Skeletal muscle satellite cell (primary cell): ENCODE results near the gene OR5H1. TPM values are rescaled to one million over a fixed set of nuclear protein-coding genes. Genes with fewer than 3 reads are reported as not detected.
"Not testable (repeated sequence)": the region's sequence is repeated elsewhere in the genome, so short reads cannot be mapped to it uniquely, and the experiment has no call there.

Experiments
- H3K27me3 ChIP-seq: 2 replicates; pipeline ENCODE4 v1.7.0; 2013; ENCODE audit warnings: low read length; ENCODE audit not compliant: control insufficient read depth, insufficient read depth
- H3K36me3 ChIP-seq: 2 replicates; pipeline ENCODE4 v1.7.0; 2013; ENCODE audit warnings: mild to moderate bottlenecking, control low read depth, low read length; ENCODE audit not compliant: insufficient read depth
- H3K4me1 ChIP-seq: 2 replicates; pipeline ENCODE4 v1.7.0; 2013; ENCODE audit warnings: low read length; ENCODE audit not compliant: control insufficient read depth, insufficient read depth
- H3K4me2 ChIP-seq: 2 replicates; pipeline ENCODE4 v1.7.0; 2013; ENCODE audit warnings: mild to moderate bottlenecking, low read length
- H3K4me3 ChIP-seq: 2 replicates; pipeline ENCODE4 v1.7.0; 2013; ENCODE audit warnings: low read length
- H3K9ac ChIP-seq: 2 replicates; pipeline ENCODE4 v1.7.0; 2013; ENCODE audit warnings: mild to moderate bottlenecking, low read depth, low read length, moderate library complexity
- H3K9me3 ChIP-seq: replicated peaks from 2 replicates; pipeline ENCODE4 v1.7.0; 2013; ENCODE audit warnings: mild to moderate bottlenecking, control low read depth, low read length
- total RNA-seq: library from RNA; depleted of rRNA; stranded (reverse); fragments of >200 nt; gene quantifications from 2 replicates; pipeline ENCODE4 v1.2.3, GENCODE V29; 2012; rRNA removed

Gene OR5H1
- total RNA-seq: not detected in 2 replicates

DNA sequence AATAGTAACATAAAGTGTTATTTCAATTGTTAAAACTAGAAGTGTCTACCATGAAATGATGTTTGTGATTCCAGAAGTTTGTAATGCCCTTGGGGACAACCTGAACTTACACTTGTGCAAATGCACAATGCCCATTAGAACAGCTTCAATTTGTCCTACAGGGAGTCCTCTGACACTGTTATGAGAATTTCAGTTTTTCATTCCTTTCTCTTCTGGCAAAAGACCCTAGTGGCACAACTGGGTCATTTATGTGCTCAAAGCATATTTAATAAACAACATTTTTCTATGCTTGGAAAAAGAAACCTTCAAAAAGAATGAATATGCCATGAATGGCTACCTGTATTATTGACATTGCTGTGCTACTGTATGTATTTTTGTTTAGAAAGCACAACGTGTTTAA, at the start of gene OR5H1:
Gene OR5H1 (plus strand): TSS at position 301 of the 400 bp plus-strand sequence. CDS start 1,977 bp downstream, outside the sequence.
- no peak within 1 kb of the TSS for H3K4me2 ChIP-seq

GRCh38 chr3:98086873-98087272, 43.6 kb upstream of the OR5H1 start, which contains the start of gene OR5AC2:
Gene OR5AC2 (plus strand): TSS chr3:98087173. CDS start chr3:98087173, 0 bp downstream.
- Histone ChIP-seq H3K27me3 (no peaks in the 10 kb centered on the region), H3K4me2 (no peak within 1 kb of the TSS)

More for the DNA sequence above, at the start of gene OR5H1:
- H3K36me3 ChIP-seq: no peaks in the 10 kb centered on the region
- H3K4me3 ChIP-seq: no peak within 1 kb of the TSS
- H3K4me1 ChIP-seq: no peaks in the 10 kb centered on the region
- no peak within 1 kb of the TSS for H3K9ac ChIP-seq
- no peaks in the 10 kb centered on the region for H3K9me3 ChIP-seq
- no peaks in the 10 kb centered on the region for H3K27me3 ChIP-seq

DNA sequence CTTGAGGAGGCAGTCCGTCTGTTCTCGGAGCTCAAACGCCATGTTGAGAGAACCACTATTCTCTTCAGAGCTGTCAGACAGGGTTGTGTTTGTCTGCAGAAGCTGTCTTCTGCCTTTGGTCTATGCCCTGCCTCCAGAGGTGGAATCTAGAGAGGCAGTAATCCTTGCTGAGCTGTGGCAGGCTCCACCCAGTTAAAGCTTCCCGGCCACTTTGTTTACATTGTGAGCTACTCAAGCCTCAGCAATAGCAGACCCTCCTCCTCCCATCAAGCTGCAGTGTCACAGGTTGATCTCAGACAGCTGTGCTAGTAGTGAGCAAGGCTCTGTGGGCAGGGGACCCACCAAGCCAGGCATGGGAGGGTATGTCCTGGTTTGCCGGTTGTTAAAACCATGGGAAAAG, 34.6 kb upstream of the OR5H1 start:
- no peak overlapping the region for H3K4me3 ChIP-seq
- no peaks in the 10 kb centered on the region for H3K27me3 ChIP-seq
- H3K4me2 ChIP-seq: no peak overlapping the region
- H3K9ac ChIP-seq: no peak overlapping the region
- no peaks in the 10 kb centered on the region for H3K4me1 ChIP-seq
- no peaks in the 10 kb centered on the region for H3K9me3 ChIP-seq
- H3K36me3 ChIP-seq: no peaks in the 10 kb centered on the region

More at GRCh38 chr3:98086873-98087272, 43.6 kb upstream of the OR5H1 start, which contains the start of gene OR5AC2:
- Histone ChIP-seq H3K9ac (no peak within 1 kb of the TSS), H3K9me3 (no peaks in the 10 kb centered on the region), H3K4me3 (no peak within 1 kb of the TSS), H3K36me3 (no peaks in the 10 kb centered on the region), H3K4me1 (no peaks in the 10 kb centered on the region)

GRCh38 chr3:98099848-98100247, 30.7 kb upstream of the OR5H1 start:
- H3K36me3 ChIP-seq: no peaks in the 10 kb centered on the region
- no peaks in the 10 kb centered on the region for H3K27me3 ChIP-seq
- no peaks in the 10 kb centered on the region for H3K9me3 ChIP-seq
- H3K9ac ChIP-seq: no peak overlapping the region
- H3K4me2 ChIP-seq: no peak overlapping the region
- H3K4me3 ChIP-seq: no peak overlapping the region
- no peaks in the 10 kb centered on the region for H3K4me1 ChIP-seq

DNA sequence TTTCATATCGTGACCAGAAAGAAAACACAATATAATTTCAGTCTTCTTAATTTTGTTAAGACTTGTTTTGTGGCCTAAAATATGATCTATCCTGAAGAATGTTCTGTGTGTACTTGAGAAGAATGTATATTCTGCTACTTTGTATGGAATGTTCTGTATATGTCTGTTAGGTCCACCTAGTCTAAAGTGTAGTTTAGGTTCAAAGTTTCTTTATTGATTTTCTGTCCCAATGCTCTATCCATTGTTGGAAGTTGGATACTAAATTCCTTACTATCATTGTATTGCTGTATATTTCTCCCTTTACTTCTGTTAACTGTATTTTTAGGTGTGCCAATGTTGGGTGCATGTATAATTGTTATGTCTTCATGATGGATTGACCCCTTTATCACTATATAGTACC, 22.4 kb upstream of the OR5H1 start:
- H3K9ac ChIP-seq: no peak overlapping the region
- no peak overlapping the region for H3K4me2 ChIP-seq
- H3K36me3 ChIP-seq: no peaks in the 10 kb centered on the region
- no peaks in the 10 kb centered on the region for H3K4me1 ChIP-seq
- no peaks in the 10 kb centered on the region for H3K9me3 ChIP-seq
- no peaks in the 10 kb centered on the region for H3K27me3 ChIP-seq
- H3K4me3 ChIP-seq: no peak overlapping the region

GRCh38 chr3:98109807-98110549, 20.5 kb upstream of the OR5H1 start:
- no peaks in the 10 kb centered on the region for H3K36me3 ChIP-seq
- no peak overlapping the region for H3K4me3 ChIP-seq
- no peaks in the 10 kb centered on the region for H3K9me3 ChIP-seq
- H3K4me2 ChIP-seq: no peak overlapping the region
- no peaks in the 10 kb centered on the region for H3K4me1 ChIP-seq
- H3K27me3 ChIP-seq: no peaks in the 10 kb centered on the region
- no peak overlapping the region for H3K9ac ChIP-seq

- Histone ChIP-seq H3K27me3 (no peaks in the 10 kb centered on the region), H3K4me2 (no peak overlapping the region), H3K9ac (no peak overlapping the region), H3K9me3 (no peaks in the 10 kb centered on the region), H3K4me3 (no peak overlapping the region), H3K4me1 (no peaks in the 10 kb centered on the region), H3K36me3 (no peaks in the 10 kb centered on the region)
Observed at GRCh38 chr3:98110550-98110908, 20.0 kb upstream of the OR5H1 start.

DNA sequence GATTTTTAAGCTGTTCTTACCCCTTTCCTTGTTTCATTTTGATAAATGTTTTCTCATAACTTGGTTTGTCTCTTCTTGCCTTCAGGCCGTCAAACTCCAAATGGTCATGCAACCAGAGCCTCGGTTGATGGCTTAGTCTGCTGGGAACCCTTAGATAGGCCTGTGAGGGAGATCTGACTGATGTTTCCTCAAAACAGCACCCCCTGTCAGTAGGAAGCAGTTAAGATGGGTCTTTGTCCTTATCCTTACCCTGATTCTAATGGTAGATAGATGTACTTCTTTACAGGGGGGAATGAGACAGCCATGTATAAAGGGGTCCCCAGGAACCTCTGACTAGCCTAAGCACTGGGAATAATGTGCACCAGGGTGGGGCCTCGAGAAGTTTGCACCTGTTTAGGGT, 16.3 kb upstream of the OR5H1 start:
- no peak overlapping the region for H3K9ac ChIP-seq
- H3K27me3 ChIP-seq: no peaks in the 10 kb centered on the region
- H3K4me1 ChIP-seq: no peaks in the 10 kb centered on the region
- no peaks in the 10 kb centered on the region for H3K36me3 ChIP-seq
- no peak overlapping the region for H3K4me3 ChIP-seq
- H3K4me2 ChIP-seq: no peak overlapping the region
- no peaks in the 10 kb centered on the region for H3K9me3 ChIP-seq

DNA sequence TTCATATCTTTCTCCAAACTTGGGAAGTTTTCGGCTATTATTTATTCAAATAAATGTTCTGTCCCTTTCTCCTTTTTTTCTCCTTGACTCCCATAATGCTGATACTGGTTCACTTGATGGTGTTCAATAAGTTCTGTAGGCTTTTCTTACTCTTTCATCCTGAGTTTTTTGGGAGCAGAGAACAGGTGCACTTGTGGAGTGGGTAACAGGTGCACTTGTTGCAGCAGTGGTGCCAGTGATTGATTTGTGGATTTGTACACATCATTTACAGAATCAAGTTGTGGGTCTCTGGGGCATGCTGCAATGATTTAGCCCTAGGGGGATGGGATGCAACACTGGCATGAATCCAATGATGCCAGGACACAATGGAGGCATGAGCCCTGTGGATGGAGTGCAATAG, 14.8 kb upstream of the OR5H1 start:
- H3K4me3 ChIP-seq: no peak overlapping the region
- H3K9me3 ChIP-seq: no peaks in the 10 kb centered on the region
- no peak overlapping the region for H3K4me2 ChIP-seq
- no peaks in the 10 kb centered on the region for H3K27me3 ChIP-seq
- no peak overlapping the region for H3K9ac ChIP-seq
- H3K36me3 ChIP-seq: no peaks in the 10 kb centered on the region
- no peaks in the 10 kb centered on the region for H3K4me1 ChIP-seq

DNA sequence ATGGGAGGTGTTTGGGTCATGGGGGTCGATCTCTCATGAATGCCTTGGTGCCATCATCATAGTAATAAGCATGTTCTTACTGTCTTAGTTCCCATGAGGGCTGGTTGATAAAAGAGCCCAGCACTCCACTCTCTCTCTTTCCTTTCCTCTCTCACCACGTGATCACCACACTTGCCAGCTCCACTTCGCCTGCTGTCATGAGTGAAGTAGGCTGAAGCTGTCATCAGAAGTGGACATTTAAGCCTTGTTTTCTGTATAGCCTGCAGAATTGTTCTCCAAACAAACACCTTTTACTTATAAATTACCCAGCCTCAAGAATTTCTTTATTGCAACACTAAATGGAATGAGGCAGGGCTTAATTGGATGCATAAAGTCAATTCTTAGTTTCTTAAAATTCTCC, 6.1 kb downstream of the OR5H1 start:
- no peaks in the 10 kb centered on the region for H3K36me3 ChIP-seq
- no peak overlapping the region for H3K9ac ChIP-seq
- no peaks in the 10 kb centered on the region for H3K9me3 ChIP-seq
- no peaks in the 10 kb centered on the region for H3K27me3 ChIP-seq
- no peaks in the 10 kb centered on the region for H3K4me1 ChIP-seq
- no peak overlapping the region for H3K4me3 ChIP-seq
- H3K4me2 ChIP-seq: no peak overlapping the region

- not testable (repeated sequence) for H3K9ac ChIP-seq, H3K9me3 ChIP-seq, H3K36me3 ChIP-seq, H3K4me3 ChIP-seq, H3K27me3 ChIP-seq, H3K4me2 ChIP-seq, H3K4me1 ChIP-seq
Observed at GRCh38 chr3:98137826-98138557, 7.5 kb downstream of the OR5H1 start.

DNA sequence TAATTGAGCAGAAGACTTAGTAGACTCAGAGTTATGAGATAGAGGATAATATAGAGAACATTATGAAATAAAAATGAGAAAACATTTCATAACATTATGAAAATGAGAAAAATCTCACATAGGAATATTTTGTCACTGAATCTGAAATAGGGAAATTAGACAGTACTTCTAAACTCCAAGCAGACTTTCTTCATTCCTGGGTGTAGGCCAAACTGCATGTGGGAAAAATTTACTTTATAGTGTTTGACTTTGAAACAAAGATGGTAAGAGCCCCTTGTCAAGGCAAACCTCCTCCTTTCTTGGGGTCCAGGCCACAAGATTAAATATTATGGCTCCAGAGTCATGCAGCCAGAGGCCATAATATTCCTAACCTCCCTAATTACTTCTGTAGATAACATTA, 10.0 kb downstream of the OR5H1 start:
- Histone ChIP-seq H3K9ac (no peak overlapping the region), H3K4me3 (no peak overlapping the region), H3K4me2 (no peak overlapping the region), H3K27me3 (no peaks in the 10 kb centered on the region), H3K9me3 (no peaks in the 10 kb centered on the region), H3K4me1 (no peaks in the 10 kb centered on the region), H3K36me3 (no peaks in the 10 kb centered on the region)
